Stimulated activated CD8-positive, alpha-beta memory T cell treated with anti-CD3 and anti-CD28 coated beads, Interleukin-12 subunit alpha, Interleukin-12 subunit beta, amount 100 ng/mL, for 1 hour (primary cell): ENCODE measurements around the gene ACVR1C.
A peak's percentile ranks its signal among the peaks of the same experiment; 100 is the strongest.

ENCODE experiments used
- DNase-seq: peaks from one replicate; pipeline ENCODE4 v3.0.0-alpha.2; 2020; ENCODE audit warnings: low read depth

ACVR1C gene

GRCh38 chr2:157628477-157629415 is at the start of gene ACVR1C:
Gene ACVR1C, minus strand, starts transcription at chr2:157628864. Its CDS starts 220 bp downstream, at chr2:157628644.
- DNase-seq, result peak; percentile 31

DNA sequence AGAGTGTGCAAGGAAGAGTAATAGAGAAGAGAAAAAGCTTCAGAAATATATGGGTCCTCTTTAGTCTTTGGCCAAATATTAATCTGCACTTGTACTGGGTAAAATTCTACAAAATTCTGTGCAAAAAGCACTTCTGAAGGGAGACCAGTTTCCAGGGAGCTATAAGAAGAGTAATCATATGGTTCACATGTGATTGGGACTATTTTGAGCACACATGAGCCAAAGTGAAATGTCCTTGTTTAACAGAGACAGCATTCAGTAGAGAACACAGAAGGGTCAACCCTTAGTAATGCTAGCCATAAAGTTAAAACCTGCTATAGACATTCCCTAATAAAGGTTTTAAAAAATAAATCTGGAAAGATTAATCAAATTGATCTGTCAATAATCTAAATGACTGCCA is 49.3 kb upstream of the ACVR1C start:
- DNase-seq, result no peak

GRCh38 chr2:157672129-157672528 is 43.5 kb upstream of the ACVR1C start:
- no peak for DNase-seq

DNA sequence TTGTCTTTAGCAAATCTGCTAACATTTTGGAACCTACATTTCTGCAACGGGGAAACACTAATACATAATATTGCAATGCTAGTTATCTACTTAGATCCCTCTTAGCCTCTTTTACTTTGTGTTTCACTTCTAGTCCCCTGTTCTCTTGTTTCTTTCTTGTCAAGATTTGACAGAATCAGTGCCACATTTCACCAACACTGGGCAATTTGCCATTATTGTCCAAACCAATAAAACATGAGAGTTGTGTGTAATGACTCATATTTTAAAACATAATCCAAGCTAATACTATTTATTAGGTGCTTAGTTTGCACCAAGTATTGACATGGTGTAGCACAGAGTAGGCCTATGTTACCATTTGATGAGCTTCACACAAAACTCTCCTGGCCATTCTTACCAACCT is 33.7 kb upstream of the ACVR1C start:
- DNase-seq, result no peak

GRCh38 chr2:157661776-157662175 is 33.1 kb upstream of the ACVR1C start:
- no peak for DNase-seq

DNA sequence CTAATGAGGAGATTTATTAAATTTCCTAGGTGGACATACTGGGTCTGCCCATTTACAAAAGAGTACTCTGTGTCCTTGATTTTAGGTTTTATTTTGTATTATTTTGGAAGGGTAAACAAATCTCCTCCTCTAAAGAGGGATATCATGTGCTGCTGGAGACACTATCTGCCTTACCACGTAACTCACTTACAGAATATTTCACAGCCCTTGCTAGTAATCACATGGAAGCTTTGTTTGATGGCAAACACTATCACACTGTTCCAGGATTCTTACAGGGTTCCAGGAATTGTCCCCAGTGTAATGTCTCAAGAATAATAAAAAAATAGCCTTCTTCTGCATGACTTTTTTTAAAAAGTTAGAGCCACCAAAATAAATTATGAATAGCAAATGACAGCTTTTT is 29.2 kb upstream of the ACVR1C start:
- no peak for DNase-seq

- no peak for DNase-seq
These were observed 28.4 kb upstream of the ACVR1C start for GRCh38 chr2:157657101-157657500.

- no peak for DNase-seq
These were observed 16.1 kb upstream of the ACVR1C start for GRCh38 chr2:157644776-157645175.

GRCh38 chr2:157631861-157632260 is 3.2 kb upstream of the ACVR1C start:
- no peak for DNase-seq

DNA sequence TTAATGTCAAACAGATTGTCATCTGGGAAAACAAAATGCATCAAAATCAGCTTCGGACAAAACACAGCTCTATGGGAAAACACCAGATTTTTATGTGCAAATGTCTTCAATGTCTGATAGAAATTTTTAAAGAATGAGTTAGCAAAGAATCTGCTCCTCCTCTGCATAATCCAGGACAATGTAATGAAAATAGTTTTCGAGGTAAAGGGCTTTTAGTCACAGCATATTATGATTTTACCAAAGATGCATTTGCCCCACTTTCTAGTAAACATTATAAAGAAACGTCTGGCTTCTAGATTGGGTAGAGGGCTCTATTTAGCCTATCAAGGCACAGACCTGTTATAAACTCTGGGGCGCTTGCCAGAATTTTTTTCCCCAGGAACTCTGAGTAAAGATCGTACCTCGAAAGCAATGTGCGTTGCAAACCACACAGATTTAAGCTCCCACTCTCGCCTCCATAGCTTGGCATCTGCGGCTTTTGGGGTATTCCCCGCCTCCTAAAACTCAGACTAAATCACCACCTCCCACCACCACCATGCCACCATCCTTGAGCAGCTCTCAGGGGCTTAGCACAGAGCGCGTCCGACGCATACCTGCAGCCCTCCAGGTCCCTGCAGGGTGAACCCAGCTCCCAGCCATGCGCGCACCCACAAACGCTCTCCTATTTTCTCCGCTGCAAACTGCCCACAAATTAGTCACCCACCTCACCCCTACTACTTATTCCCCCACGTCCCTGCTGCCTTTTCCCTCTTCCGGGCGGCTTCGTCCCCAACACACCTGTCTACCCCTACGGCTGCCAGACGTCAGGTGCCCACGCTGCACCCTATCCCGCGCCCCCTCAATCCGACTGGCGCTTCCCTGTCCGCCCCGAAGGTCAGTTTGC is 829 bp downstream of the ACVR1C start:
- DNase-seq, result no peak

GRCh38 chr2:157625296-157625695 is 3.4 kb downstream of the ACVR1C start:
- DNase-seq, result no peak

- no peak for DNase-seq
These were observed 7.7 kb downstream of the ACVR1C start for GRCh38 chr2:157620956-157621355.

DNA sequence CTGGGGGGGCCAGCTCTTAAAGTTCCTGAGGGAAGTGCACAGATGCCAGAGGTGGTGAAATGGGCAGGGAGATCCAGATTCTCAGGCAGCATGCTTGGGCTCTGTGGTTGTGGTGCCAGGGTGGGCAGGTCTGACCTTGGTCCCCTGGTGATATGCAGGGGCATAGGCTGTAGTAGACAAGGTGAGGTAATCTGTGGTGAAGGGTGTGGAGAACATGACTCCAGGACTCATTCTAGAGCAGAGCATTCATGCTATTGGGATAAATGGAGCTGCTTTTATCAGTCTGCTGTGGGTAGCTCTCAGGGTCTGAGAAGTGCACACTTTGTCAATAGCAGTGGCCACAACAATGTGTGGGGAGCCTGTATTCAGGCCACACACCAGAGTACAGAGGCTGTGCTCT is 16.9 kb downstream of the ACVR1C start:
- no peak for DNase-seq

- DNase-seq, result no peak
These were observed 17.6 kb downstream of the ACVR1C start for GRCh38 chr2:157611110-157611509.

GRCh38 chr2:157606534-157606933 is 22.1 kb downstream of the ACVR1C start:
- DNase-seq, result no peak

- no peak for DNase-seq
These were observed 25.5 kb downstream of the ACVR1C start for GRCh38 chr2:157603198-157603597.

- no peak for DNase-seq
These were observed 26.9 kb downstream of the ACVR1C start for GRCh38 chr2:157601807-157602206.

DNA sequence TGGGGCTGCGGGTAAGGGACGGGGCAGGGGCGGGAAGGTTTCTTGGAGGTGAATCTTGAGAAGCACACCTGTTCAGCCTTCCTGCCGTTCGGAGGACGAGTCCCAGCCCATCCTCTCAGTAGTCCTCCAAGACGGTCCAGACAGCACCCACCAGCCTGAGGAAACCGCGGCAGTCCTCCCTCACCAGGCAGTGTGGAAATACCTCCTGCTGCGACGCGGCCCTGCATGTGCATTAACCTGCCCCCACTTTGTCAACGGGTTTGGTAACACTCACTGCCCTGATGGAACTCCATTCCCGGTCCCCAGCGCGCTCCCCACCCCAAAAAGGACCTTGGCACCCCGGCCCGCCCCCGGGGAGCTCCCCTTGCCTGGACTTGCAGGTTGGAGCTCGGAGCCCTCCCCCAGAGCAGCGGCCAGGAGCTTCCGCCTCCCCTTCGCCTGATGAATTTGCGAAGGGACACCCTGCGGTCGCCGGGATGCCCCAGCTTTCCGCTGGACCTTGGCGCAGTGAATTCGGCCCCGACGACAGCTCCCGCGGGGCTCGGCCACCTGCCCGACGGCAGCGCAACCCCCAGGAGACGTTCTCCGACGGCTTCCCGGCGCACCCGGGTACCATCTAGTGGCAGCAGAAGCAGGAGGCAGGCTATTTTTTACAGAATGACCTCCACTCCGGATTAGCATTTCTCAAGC is 31.5 kb downstream of the ACVR1C start:
- DNase-seq, result peak; percentile 41

- DNase-seq, result no peak
These were observed 35.3 kb downstream of the ACVR1C start for GRCh38 chr2:157593411-157593810.

DNA sequence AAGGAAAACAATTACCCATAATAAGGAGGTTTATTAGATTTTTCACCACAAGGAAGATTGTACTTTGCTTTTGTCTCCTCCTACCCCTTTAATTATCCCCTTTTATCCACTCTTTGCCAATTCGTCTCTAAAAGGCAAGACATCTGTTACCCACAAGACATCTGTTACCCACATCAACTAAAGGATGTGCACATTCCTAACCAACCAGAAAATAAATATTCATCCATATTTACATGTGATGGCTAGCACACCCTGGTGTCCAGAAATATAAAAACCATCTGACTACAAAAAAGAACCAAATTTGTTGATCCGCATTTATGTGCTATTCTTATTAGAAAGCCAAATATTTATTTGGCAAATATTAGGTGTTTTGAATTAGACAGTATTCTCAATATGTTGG is 35.7 kb downstream of the ACVR1C start:
- DNase-seq, result no peak

DNA sequence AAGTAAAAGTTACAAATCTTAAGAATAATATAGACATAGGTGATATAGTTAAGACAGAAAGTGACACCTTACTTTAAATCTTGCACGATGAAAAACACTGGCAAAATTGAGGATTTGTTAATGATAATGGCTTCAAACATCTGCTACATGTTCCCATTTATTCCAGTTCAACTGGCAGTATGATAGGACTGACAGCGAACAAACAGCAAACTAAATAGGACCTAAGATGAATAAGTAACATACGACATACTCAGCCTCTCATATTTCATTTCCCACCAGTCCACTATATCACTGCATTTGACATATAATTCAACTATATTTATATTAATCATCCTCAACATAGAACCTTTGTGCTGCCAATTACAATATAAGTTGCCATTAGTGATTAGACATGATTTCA is 36.3 kb downstream of the ACVR1C start:
- DNase-seq, result no peak

DNA sequence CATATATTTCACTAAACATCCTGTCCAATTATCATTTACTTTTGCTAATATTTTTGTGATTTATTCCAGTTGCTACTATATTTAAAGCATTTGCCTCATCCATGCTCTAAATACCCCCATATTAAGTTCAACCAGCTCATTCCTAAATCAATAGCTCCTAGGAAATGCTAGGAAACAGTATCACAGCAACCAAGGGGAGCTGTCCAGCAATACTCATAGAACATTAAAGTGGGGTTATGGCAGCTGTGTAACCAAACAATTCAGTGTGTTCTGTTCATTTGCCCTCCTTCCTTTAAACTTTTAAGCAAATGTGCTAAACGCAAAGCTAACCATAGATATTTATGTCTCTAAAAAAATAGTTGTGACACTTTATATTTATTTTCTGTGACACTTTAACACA is 41.1 kb downstream of the ACVR1C start:
- no peak for DNase-seq
